BLaER1 treated with 17β-estradiol and CSF1 and Interleukin-3, amounts not matched to agents 10 nM and 100 nM (cell line): ENCODE results near the gene ADAMTS16.

ENCODE experiments used
- H3K27ac ChIP-seq, 11 experiments: shearing (Covaris generic); formaldehyde crosslinking; 2 replicates each; pipeline ENCODE4 v1.8.1; 2022
- H3K27me3 ChIP-seq, 11 experiments: shearing (Covaris generic); formaldehyde crosslinking; 2 replicates each; pipeline ENCODE4 v1.8.1; 2022
- H3K36me3 ChIP-seq, 11 experiments: shearing (Covaris generic); formaldehyde crosslinking; 2 replicates each; pipeline ENCODE4 v1.8.1; 2022
- H3K4me1 ChIP-seq, 10 experiments: shearing (Covaris generic); formaldehyde crosslinking; 2 replicates each; pipeline ENCODE4 v1.8.1; 2022
- H3K4me2 ChIP-seq, 11 experiments: shearing (Covaris generic); formaldehyde crosslinking; 2 replicates each; pipeline ENCODE4 v1.8.1; 2022
- H3K4me3 ChIP-seq, 10 experiments: shearing (Covaris generic); formaldehyde crosslinking; 2 replicates each; pipeline ENCODE4 v1.8.1; 2022
- H3K9ac ChIP-seq, 11 experiments: shearing (Covaris generic); formaldehyde crosslinking; 2 replicates each; pipeline ENCODE4 v1.8.1; 2022
- H3K9me3 ChIP-seq, 11 experiments: shearing (Covaris generic); formaldehyde crosslinking; replicated peaks in 1 of 11; 2 replicates each; pipeline ENCODE4 v1.8.1; 2022
- H4K20me1 ChIP-seq, 11 experiments: shearing (Covaris generic); formaldehyde crosslinking; 2 replicates each; pipeline ENCODE4 v1.8.1; 2022
- Cebpa-rat ChIP-seq, 11 experiments: shearing (Covaris generic); IDR thresholded peaks; 2 replicates each; pipeline ENCODE4 v1.8.1; 2022

The ADAMTS16 gene

GRCh38 chr5:5316334-5316733 is 176.2 kb downstream of the ADAMTS16 start:
- H3K4me3 ChIP-seq: no peak overlapping the region
- no peak overlapping the region for H3K4me2 ChIP-seq
- no peaks in the 10 kb centered on the region for H3K27me3 ChIP-seq
- no peak overlapping the region for H3K9ac ChIP-seq
- no peaks in the 10 kb centered on the region for H3K36me3 ChIP-seq
- no peak overlapping the region for H3K27ac ChIP-seq
- no peaks in the 10 kb centered on the region for H4K20me1 ChIP-seq
- H3K9me3 ChIP-seq: 0 out of 22 replicates have a peak, but pooled peaks cover 0 to 9% (median 0%) of the 10 kb centered on the region in 11 experiments
- peaks cover 0 to 4% (median 0%) of the 10 kb centered on the region in 10 experiments; a peak in 1 of 20 replicates for H3K4me1 ChIP-seq
- TF ChIP-seq Cebpa-rat (IDR thresholded peaks at IDR 0.05): no peak

DNA sequence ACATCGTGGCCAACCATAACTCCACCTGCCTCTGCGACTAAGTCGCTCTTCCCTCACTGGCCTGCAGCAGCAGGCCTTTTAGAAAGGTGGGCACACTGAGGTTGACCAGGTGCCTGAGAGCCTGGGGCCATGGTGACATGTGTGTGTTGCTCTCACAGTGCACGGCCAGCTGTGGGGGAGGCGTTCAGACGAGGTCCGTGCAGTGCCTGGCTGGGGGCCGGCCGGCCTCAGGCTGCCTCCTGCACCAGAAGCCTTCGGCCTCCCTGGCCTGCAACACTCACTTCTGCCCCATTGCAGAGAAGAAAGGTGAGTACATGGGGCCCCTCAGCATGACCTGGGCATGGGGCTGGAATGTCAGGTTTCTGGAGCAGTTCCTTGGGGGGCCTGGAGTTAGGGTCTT is 177.8 kb downstream of the ADAMTS16 start:
- no peaks in the 10 kb centered on the region for H3K27me3 ChIP-seq
- no peak for TF ChIP-seq Cebpa-rat (IDR thresholded peaks at IDR 0.05)
- no peaks in the 10 kb centered on the region for H3K4me1 ChIP-seq
- H3K9ac ChIP-seq: no peak overlapping the region
- H3K27ac ChIP-seq: no peak overlapping the region
- H3K36me3 ChIP-seq: no peaks in the 10 kb centered on the region
- H3K4me2 ChIP-seq: no peak overlapping the region
- H3K4me3 ChIP-seq: no peak overlapping the region
- H3K9me3 ChIP-seq: 0 out of 22 replicates have a peak, but pooled peaks cover 0 to 9% (median 0%) of the 10 kb centered on the region in 11 experiments
- H4K20me1 ChIP-seq: no peaks in the 10 kb centered on the region

DNA sequence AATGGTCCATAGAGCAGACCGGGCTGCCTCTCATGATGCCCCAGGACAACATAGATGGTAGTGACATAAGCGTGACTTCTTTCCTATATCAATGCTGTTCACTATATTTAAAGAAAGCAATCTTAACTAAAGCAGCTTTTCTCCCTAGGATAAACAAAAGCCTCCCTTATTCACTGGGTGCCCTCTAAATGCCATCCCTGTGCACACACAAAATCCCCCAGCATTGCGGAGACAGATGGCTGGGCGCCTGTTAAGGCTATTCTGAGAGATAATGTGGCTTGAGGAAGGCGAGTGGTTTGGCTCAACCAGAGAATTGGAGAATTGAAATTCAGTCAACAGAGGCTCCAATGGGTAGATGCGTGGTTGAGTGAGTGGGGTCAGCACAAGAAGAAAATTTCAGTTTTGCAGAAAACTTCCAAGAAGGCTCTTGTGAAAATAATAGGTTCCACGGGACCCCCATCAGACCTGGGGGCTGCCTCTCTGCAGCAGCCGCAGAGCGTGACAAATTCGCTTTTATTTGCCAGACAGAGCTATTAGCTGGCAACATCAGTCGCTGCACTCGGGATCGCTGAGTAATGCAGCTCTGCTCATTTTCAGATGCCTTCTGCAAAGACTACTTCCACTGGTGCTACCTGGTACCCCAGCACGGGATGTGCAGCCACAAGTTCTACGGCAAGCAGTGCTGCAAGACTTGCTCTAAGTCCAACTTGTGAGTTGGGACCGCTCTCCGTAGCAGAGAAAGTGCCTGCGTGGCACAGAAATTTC is 178.5 kb downstream of the ADAMTS16 start:
- no peaks in the 10 kb centered on the region for H3K27me3 ChIP-seq
- H3K9ac ChIP-seq: no peak overlapping the region
- H3K36me3 ChIP-seq: no peaks in the 10 kb centered on the region
- no peak overlapping the region for H3K4me2 ChIP-seq
- no peaks in the 10 kb centered on the region for H3K4me1 ChIP-seq
- no peak overlapping the region for H3K4me3 ChIP-seq
- peaks cover 0 to 9% (median 0%) of the 10 kb centered on the region in 11 experiments; a peak in 1 of 22 replicates for H3K9me3 ChIP-seq
- H4K20me1 ChIP-seq: no peaks in the 10 kb centered on the region
- no peak overlapping the region for H3K27ac ChIP-seq
- TF ChIP-seq Cebpa-rat (IDR thresholded peaks at IDR 0.05): no peak

DNA sequence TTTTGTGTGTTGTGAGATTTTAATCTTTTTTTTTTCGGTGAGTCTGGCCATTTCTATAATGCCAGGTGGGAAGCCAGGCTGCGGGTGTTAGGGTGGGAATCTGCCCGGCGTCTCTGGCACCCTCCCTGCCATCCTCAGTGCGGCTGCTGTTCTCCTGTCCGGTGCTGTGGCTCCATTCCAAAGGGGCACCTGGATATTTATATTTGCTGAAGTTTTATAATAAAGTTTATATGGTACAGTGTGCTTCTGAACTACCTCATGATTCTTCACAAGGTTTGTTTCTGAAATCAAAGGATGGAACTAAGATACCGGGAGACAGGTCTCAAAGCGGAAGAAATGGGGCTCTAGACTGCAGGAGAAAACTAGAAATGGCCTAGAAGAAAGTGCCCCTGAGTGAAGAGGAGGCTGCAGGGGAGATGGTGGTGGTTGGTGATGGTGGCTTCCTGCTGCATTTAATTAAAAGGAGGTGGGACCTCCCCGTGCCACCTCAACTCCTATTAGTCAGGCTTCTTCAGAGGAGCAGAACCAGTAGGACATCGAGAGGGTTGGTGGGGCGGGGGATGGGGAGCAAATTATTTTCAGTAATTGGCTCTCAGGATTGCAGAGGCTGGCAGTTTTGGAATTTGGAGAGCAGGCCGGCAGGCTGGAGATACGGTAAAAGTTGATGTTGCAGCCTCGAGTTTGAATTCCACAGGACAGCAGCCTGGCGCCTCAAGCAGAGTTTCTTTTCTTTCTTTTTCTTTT is 180.1 kb downstream of the ADAMTS16 start:
- no peak overlapping the region for H3K27ac ChIP-seq
- no peak overlapping the region for H3K9ac ChIP-seq
- no peak for TF ChIP-seq Cebpa-rat (IDR thresholded peaks at IDR 0.05)
- H3K27me3 ChIP-seq: no peaks in the 10 kb centered on the region
- H3K36me3 ChIP-seq: no peaks in the 10 kb centered on the region
- no peaks in the 10 kb centered on the region for H4K20me1 ChIP-seq
- H3K4me3 ChIP-seq: no peak overlapping the region
- H3K4me2 ChIP-seq: no peak overlapping the region
- peaks cover 0 to 15% (median 6%) of the 10 kb centered on the region in 11 experiments; a peak in 7 of 22 replicates for H3K9me3 ChIP-seq
- H3K4me1 ChIP-seq: no peaks in the 10 kb centered on the region

DNA sequence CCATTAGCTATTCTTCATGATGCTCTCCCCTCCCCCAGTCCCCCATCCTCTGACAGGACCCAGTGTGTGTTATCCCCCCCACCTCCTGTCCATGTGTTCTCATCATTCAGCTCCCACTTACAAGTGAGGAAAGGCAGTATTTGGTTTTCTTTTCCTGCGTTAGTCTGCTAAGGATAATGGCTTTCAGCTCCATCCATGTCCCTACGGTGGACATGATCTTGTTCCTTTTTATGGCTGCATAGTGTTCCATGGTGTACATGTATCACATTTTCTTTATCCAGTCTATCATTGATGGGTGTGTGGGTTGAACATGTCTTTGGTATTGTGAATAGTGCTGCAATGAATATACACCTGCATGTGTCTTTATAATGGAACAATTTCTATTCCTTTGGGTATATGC is 181.0 kb downstream of the ADAMTS16 start:
- H3K9me3 ChIP-seq: peaks cover 0 to 19% (median 8%) of the 10 kb centered on the region in 11 experiments; a peak in 7 of 22 replicates
- no peak for TF ChIP-seq Cebpa-rat (IDR thresholded peaks at IDR 0.05)
- H3K4me1 ChIP-seq: no peaks in the 10 kb centered on the region
- H3K27me3 ChIP-seq: no peaks in the 10 kb centered on the region
- no peaks in the 10 kb centered on the region for H3K36me3 ChIP-seq
- no peaks in the 10 kb centered on the region for H4K20me1 ChIP-seq
- H3K27ac ChIP-seq: no peak overlapping the region
- no peak overlapping the region for H3K9ac ChIP-seq
- no peak overlapping the region for H3K4me3 ChIP-seq
- no peak overlapping the region for H3K4me2 ChIP-seq

- H3K27me3 ChIP-seq: no peaks in the 10 kb centered on the region
- no peak overlapping the region for H3K27ac ChIP-seq
- no peaks in the 10 kb centered on the region for H3K36me3 ChIP-seq
- no peak overlapping the region for H3K9ac ChIP-seq
- no peak for TF ChIP-seq Cebpa-rat (IDR thresholded peaks at IDR 0.05)
- no peaks in the 10 kb centered on the region for H4K20me1 ChIP-seq
- H3K4me1 ChIP-seq: no peaks in the 10 kb centered on the region
- H3K4me2 ChIP-seq: no peak overlapping the region
- peaks cover 4 to 28% (median 14%) of the 10 kb centered on the region in 11 experiments; a peak in 12 of 22 replicates for H3K9me3 ChIP-seq
- H3K4me3 ChIP-seq: no peak overlapping the region
These were observed 183.4 kb downstream of the ADAMTS16 start for GRCh38 chr5:5323551-5323950.

DNA sequence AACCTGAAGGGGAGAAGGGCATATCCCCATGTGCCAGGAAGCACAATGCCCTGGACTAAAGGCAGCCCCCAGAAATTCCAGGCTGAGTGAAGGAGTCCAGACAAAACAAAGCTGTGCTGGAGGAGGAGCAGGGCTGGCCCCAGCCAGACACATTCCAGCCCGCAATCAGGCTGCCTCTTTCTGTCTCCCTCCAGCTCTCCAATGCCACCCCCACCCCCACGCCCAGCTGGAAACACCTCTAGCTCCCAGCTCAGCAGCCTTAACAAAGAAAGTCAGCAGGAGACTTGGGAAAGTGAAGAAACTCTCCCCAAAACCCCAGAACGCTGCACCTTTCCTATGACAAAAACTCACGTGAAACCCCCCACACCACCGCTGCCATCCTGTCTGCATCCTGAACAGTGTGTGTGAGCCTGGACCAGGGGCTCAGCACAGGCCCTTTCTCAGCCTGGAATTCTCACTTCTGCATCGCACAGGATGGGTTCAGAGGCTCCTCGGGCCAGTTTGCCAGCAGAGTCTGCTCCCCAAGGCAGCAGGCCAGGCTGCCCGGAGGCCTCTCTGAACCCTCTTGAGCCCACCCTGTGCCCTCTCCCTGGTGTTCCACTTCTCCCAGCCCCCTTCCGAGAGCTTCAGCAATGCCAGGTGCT is 186.1 kb downstream of the ADAMTS16 start:
- Histone ChIP-seq H3K4me1 (no peaks in the 10 kb centered on the region), H3K4me3 (no peak overlapping the region), H4K20me1 (no peaks in the 10 kb centered on the region), H3K27me3 (no peaks in the 10 kb centered on the region), H3K36me3 (no peaks in the 10 kb centered on the region), H3K9ac (no peak overlapping the region), H3K27ac (no peak overlapping the region), H3K4me2 (no peak overlapping the region), H3K9me3 (peaks cover 5 to 34% (median 17%) of the 10 kb centered on the region in 11 experiments; a peak in 12 of 22 replicates)
- no peak for TF ChIP-seq Cebpa-rat (IDR thresholded peaks at IDR 0.05)

DNA sequence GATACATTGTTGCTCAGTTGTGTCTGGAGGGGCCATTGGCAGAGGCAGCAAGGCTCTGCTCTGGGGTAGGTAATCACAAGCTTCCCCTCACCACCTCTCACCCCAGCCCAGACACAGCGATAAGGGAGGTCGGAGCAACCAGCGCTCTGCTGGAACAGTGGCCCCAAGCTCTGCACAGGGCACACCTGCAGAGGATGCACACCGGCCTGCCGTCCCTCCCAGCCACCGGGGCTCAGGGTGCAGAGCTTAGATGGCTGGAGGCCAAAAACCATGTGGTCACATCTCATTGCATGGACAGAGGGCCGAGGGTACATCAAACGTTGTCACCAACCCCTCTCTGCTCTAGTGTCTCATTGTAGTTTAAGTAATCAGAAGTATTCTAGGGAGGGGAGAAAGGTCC is 187.0 kb downstream of the ADAMTS16 start:
- Histone ChIP-seq H3K27ac (no peak overlapping the region), H3K27me3 (no peaks in the 10 kb centered on the region), H3K9me3 (peaks cover 5 to 34% (median 17%) of the 10 kb centered on the region in 11 experiments; a peak in 12 of 22 replicates), H3K4me3 (no peak overlapping the region), H3K9ac (no peak overlapping the region), H3K4me1 (peaks cover 0 to 8% (median 6%) of the 10 kb centered on the region in 10 experiments; a peak in 10 of 20 replicates), H4K20me1 (no peaks in the 10 kb centered on the region), H3K36me3 (no peaks in the 10 kb centered on the region), H3K4me2 (no peak overlapping the region)
- no peak for TF ChIP-seq Cebpa-rat (IDR thresholded peaks at IDR 0.05)
